Smooth muscle cell (in vitro differentiated cells): ENCODE results near the gene CFAP221. TPM values are rescaled to one million over a fixed set of nuclear protein-coding genes. Genes with fewer than 3 reads are reported as not detected.

Experiments
- DNase-seq: peaks from one replicate; lab custom pipeline; 2025; ENCODE audit not compliant: unreplicated experiment; lab: John Stamatoyannopoulos, UW
- H2AFZ ChIP-seq: fragments of 200-600 bp; sonication (generic); 2 replicates; pipeline ENCODE4 v1.6.0; 2016; ENCODE audit warnings: antibody characterized with exemption, low read depth, mild to moderate bottlenecking
- H3F3A ChIP-seq: fragments of 200-600 bp; sonication (generic); 2 replicates; pipeline ENCODE4 v1.6.0; 2017; ENCODE audit warnings: antibody characterized with exemption, low read depth
- H3K27ac ChIP-seq: fragments of 200-600 bp; sonication (generic); 2 replicates; pipeline ENCODE4 v1.5.1; 2016; ENCODE audit warnings: low read depth, mild to moderate bottlenecking
- H3K27me3 ChIP-seq: fragments of 200-600 bp; sonication (generic); 2 replicates; pipeline ENCODE4 v1.6.1; 2016; ENCODE audit warnings: low read depth, mild to moderate bottlenecking
- H3K36me3 ChIP-seq: fragments of 200-600 bp; sonication (generic); 2 replicates; pipeline ENCODE4 v1.5.1; 2016; ENCODE audit warnings: low read depth
- H3K4me1 ChIP-seq: fragments of 200-600 bp; sonication (generic); 2 replicates; pipeline ENCODE4 v1.5.1; 2016; ENCODE audit warnings: low read depth
- H3K4me2 ChIP-seq: fragments of 200-600 bp; sonication (generic); 2 replicates; pipeline ENCODE4 v1.6.0; 2016; ENCODE audit warnings: mild to moderate bottlenecking
- H3K4me3 ChIP-seq: fragments of 200-600 bp; sonication (generic); 2 replicates; pipeline ENCODE4 v1.5.1; 2016; ENCODE audit warnings: mild to moderate bottlenecking
- H3K79me2 ChIP-seq: fragments of 200-600 bp; sonication (generic); 2 replicates; pipeline ENCODE4 v1.6.0; 2016; ENCODE audit warnings: low read depth, mild to moderate bottlenecking
- H3K9ac ChIP-seq: fragments of 200-600 bp; sonication (generic); 2 replicates; pipeline ENCODE4 v1.6.0; 2016; ENCODE audit warnings: low read depth
- H3K9me3 ChIP-seq: fragments of 200-600 bp; sonication (generic); replicated peaks from 2 replicates; pipeline ENCODE4 v1.5.1; 2016; ENCODE audit warnings: low read depth
- H4K20me1 ChIP-seq: fragments of 200-600 bp; sonication (generic); 2 replicates; pipeline ENCODE4 v1.6.0; 2016; ENCODE audit warnings: low read depth
- CTCF ChIP-seq: fragments of 200-600 bp; sonication (generic); IDR thresholded peaks from 2 replicates; pipeline ENCODE4 v1.5.1; 2017; ENCODE audit warnings: borderline replicate concordance, mild to moderate bottlenecking, antibody characterized with exemption; ENCODE audit not compliant: insufficient read depth, poor library complexity, severe bottlenecking
- WGBS: methylation state at CpG from one replicate; pipeline ENCODE4 v1.1.7; 2016; ENCODE audit warnings: low lambda C conversion rate; 5-methylcytosine and 5-hydroxymethylcytosine counted together
- polyA plus RNA-seq: library from polyadenylated mRNA; unstranded; fragments of >200 nt; fragmentation: Nextera tagmentation; extraction: Ambion mirVana; gene quantifications from 2 replicates; pipeline ENCODE4 v1.2.1, GENCODE V29; 2016
- total RNA-seq: library from RNA; depleted of rRNA; stranded (reverse); fragments of >200 nt; gene quantifications from 2 replicates; pipeline ENCODE4 v1.2.3, GENCODE V29; 2014

CFAP221 gene
- total and polyA plus RNA-seq, 2 experiments from 2014 or later, result 0.17 to 0.31 TPM

GRCh38 chr2:119516121-119516520, 28.1 kb upstream of the CFAP221 start:
- DNase-seq, result no peak
- Histone ChIP-seq H3K27ac (no peak overlapping the region), H3K4me3 (no peak overlapping the region), H3K9ac (no peak overlapping the region), H3K4me2 (no peak overlapping the region), H3K27me3 (peaks cover 22% of the 10 kb centered on the region), H3K36me3 (no peaks in the 10 kb centered on the region), H4K20me1 (no peaks in the 10 kb centered on the region), H3F3A (no peaks in the 10 kb centered on the region), H2AFZ (no peak overlapping the region), H3K4me1 (no peaks in the 10 kb centered on the region), H3K79me2 (no peaks in the 10 kb centered on the region), H3K9me3 (no peaks in the 10 kb centered on the region)
- no peak for TF ChIP-seq CTCF
- WGBS, result 81% methylated on average over 2 of the region's 2 CpGs

- Histone ChIP-seq H3K9me3 (no peaks in the 10 kb centered on the region), H3K4me3 (no peak overlapping the region), H3K36me3 (no peaks in the 10 kb centered on the region), H3K27ac (no peak overlapping the region), H3K9ac (no peak overlapping the region), H3F3A (no peaks in the 10 kb centered on the region), H3K79me2 (no peaks in the 10 kb centered on the region), H3K4me2 (no peak overlapping the region), H3K27me3 (peaks cover 28% of the 10 kb centered on the region), H3K4me1 (no peaks in the 10 kb centered on the region), H2AFZ (no peak overlapping the region), H4K20me1 (no peaks in the 10 kb centered on the region)
- peak; percentile 3 for DNase-seq
- TF ChIP-seq CTCF, result peak; percentile 59
- 36% methylated on average over 7 of the region's 7 CpGs for WGBS
These were observed 26.8 kb upstream of the CFAP221 start for GRCh38 chr2:119517433-119517832.

GRCh38 chr2:119518401-119519056, 25.7 kb upstream of the CFAP221 start:
- DNase-seq, result no peak
- no peak overlapping the region for H3K4me3 ChIP-seq
- no peaks in the 10 kb centered on the region for H3F3A ChIP-seq
- no peak for TF ChIP-seq CTCF
- no peak overlapping the region for H3K4me2 ChIP-seq
- no peaks in the 10 kb centered on the region for H3K36me3 ChIP-seq
- WGBS, result 78% methylated on average over 10 of the region's 10 CpGs
- H3K27me3 ChIP-seq, result peaks cover 38% of the 10 kb centered on the region
- H3K4me1 ChIP-seq, result no peaks in the 10 kb centered on the region
- no peaks in the 10 kb centered on the region for H3K9me3 ChIP-seq
- H2AFZ ChIP-seq, result no peak overlapping the region
- H3K79me2 ChIP-seq, result no peaks in the 10 kb centered on the region
- H3K9ac ChIP-seq, result no peak overlapping the region
- no peaks in the 10 kb centered on the region for H4K20me1 ChIP-seq
- H3K27ac ChIP-seq, result no peak overlapping the region

GRCh38 chr2:119519057-119519408, 25.2 kb upstream of the CFAP221 start:
- 91% methylated on average over 10 of the region's 10 CpGs for WGBS
- Histone ChIP-seq H3K27me3 (peaks cover 43% of the 10 kb centered on the region), H3K27ac (no peak overlapping the region), H3K4me1 (peaks cover 4% of the 10 kb centered on the region), H3K4me3 (no peak overlapping the region), H3K36me3 (no peaks in the 10 kb centered on the region), H4K20me1 (no peaks in the 10 kb centered on the region), H3K9me3 (no peaks in the 10 kb centered on the region), H3K79me2 (no peaks in the 10 kb centered on the region), H2AFZ (no peak overlapping the region), H3K4me2 (no peak overlapping the region), H3K9ac (no peak overlapping the region), H3F3A (no peaks in the 10 kb centered on the region)
- no peak for TF ChIP-seq CTCF
- DNase-seq, result no peak
